ENCODE results near the gene RTP5. TPM values are rescaled to one million over a fixed set of nuclear protein-coding genes. Genes with fewer than 3 reads are reported as not detected.

RTP5 gene
- total RNA-seq, 1 experiment from 2014 or later = not detected

GRCh38 chr2:241849616-241850543 lies 19.6 kb upstream of the RTP5 start:
- Mint-ChIP-seq H3K4me3 (ENCODE audit: low read depth, unreplicated experiment) (no peak overlapping the region), H3K9me3 (ENCODE audit: low read depth, unreplicated experiment) (no peaks in the 10 kb centered on the region), H3K27ac (ENCODE audit: unreplicated experiment) (no peak overlapping the region), H3K36me3 (ENCODE audit: insufficient read depth, unreplicated experiment) (no peaks in the 10 kb centered on the region), H3K4me1 (ENCODE audit: low read depth, unreplicated experiment) (no peaks in the 10 kb centered on the region), H3K27me3 (ENCODE audit: unreplicated experiment) (peaks cover 46% of the 10 kb centered on the region)
- no peak for DNase-seq
- no TSS peak for BruUV-seq (replicated peaks)
- CTCF ChIA-PET = no interaction called here
- no peak for TF ChIP-seq CTCF (IDR thresholded peaks at IDR 0.05; ENCODE audit: unreplicated experiment)
- intact Hi-C loops (cut with micrococcal nuclease; ENCODE audit: unreplicated experiment) = no loop called here

GRCh38 chr2:241850544-241851324 lies 18.8 kb upstream of the RTP5 start:
- no peaks in the 10 kb centered on the region for H3K4me1 Mint-ChIP-seq (ENCODE audit: low read depth, unreplicated experiment)
- no peaks in the 10 kb centered on the region for H3K36me3 Mint-ChIP-seq (ENCODE audit: insufficient read depth, unreplicated experiment)
- H3K27ac Mint-ChIP-seq (ENCODE audit: unreplicated experiment) = no peak overlapping the region
- intact Hi-C loops (cut with micrococcal nuclease; ENCODE audit: unreplicated experiment) = no loop called here
- no peak for DNase-seq
- BruUV-seq (replicated peaks) = no TSS peak
- no peak overlapping the region for H3K4me3 Mint-ChIP-seq (ENCODE audit: low read depth, unreplicated experiment)
- H3K9me3 Mint-ChIP-seq (ENCODE audit: low read depth, unreplicated experiment) = no peaks in the 10 kb centered on the region
- no peak for TF ChIP-seq CTCF (IDR thresholded peaks at IDR 0.05; ENCODE audit: unreplicated experiment)
- H3K27me3 Mint-ChIP-seq (ENCODE audit: unreplicated experiment) = peaks cover 43% of the 10 kb centered on the region
- CTCF ChIA-PET = no interaction called here

GRCh38 chr2:241851325-241852115 lies 18.0 kb upstream of the RTP5 start:
- no TSS peak for BruUV-seq (replicated peaks)
- Mint-ChIP-seq H3K36me3 (ENCODE audit: insufficient read depth, unreplicated experiment) (no peaks in the 10 kb centered on the region), H3K4me3 (ENCODE audit: low read depth, unreplicated experiment) (no peak overlapping the region), H3K27ac (ENCODE audit: unreplicated experiment) (no peak overlapping the region), H3K4me1 (ENCODE audit: low read depth, unreplicated experiment) (no peaks in the 10 kb centered on the region), H3K27me3 (ENCODE audit: unreplicated experiment) (peaks cover 43% of the 10 kb centered on the region), H3K9me3 (ENCODE audit: low read depth, unreplicated experiment) (no peaks in the 10 kb centered on the region)
- intact Hi-C loops (cut with micrococcal nuclease; ENCODE audit: unreplicated experiment) = no loop called here
- TF ChIP-seq CTCF (IDR thresholded peaks at IDR 0.05; ENCODE audit: unreplicated experiment) = no peak
- CTCF ChIA-PET = no interaction called here
- DNase-seq = no peak
